C4-2B (cell line): ENCODE data around the gene HPCAL4.

Experiments used
- H3K27ac ChIP-seq: fragments of 450-650 bp; 2 replicates; pipeline ENCODE4 v1.5.1; 2017
- ZFX ChIP-seq: fragments of 450-650 bp; IDR thresholded peaks from 2 replicates; pipeline ENCODE4 v1.6.1; 2017
- TF ChIP-seq, protein P1 (sequence below): fragments of 450-650 bp; conservative IDR thresholded peaks from 2 replicates; pipeline ENCODE4 v1.5.1; 2017; ENCODE audit warnings: mild to moderate bottlenecking

The HPCAL4 gene

DNA sequence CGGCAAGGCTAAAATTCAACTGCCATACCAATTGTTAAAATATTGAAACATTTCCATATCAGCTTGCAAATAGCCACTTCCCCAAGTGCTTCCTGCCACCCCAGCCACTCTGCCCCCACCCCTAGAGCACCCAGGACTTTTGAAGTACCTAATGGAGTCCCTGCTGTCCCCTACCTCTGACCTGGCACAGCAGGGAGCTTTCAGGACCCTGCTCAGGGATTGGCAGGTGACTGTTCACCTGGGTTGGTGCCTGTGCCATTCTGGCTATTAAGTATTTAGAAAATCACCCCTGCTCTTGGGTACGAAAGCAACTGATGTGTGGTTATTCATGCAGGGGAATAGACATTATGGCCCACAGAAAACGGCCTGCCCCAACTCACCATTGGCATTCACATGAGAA lies 9.1 kb upstream of the HPCAL4 start:
- no peak overlapping the region; the same call in 1 of the 2 replicates for H3K27ac ChIP-seq
- TF ChIP-seq, protein P1, sequence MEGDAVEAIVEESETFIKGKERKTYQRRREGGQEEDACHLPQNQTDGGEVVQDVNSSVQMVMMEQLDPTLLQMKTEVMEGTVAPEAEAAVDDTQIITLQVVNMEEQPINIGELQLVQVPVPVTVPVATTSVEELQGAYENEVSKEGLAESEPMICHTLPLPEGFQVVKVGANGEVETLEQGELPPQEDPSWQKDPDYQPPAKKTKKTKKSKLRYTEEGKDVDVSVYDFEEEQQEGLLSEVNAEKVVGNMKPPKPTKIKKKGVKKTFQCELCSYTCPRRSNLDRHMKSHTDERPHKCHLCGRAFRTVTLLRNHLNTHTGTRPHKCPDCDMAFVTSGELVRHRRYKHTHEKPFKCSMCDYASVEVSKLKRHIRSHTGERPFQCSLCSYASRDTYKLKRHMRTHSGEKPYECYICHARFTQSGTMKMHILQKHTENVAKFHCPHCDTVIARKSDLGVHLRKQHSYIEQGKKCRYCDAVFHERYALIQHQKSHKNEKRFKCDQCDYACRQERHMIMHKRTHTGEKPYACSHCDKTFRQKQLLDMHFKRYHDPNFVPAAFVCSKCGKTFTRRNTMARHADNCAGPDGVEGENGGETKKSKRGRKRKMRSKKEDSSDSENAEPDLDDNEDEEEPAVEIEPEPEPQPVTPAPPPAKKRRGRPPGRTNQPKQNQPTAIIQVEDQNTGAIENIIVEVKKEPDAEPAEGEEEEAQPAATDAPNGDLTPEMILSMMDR: no peak
- TF ChIP-seq ZFX: no peak

DNA sequence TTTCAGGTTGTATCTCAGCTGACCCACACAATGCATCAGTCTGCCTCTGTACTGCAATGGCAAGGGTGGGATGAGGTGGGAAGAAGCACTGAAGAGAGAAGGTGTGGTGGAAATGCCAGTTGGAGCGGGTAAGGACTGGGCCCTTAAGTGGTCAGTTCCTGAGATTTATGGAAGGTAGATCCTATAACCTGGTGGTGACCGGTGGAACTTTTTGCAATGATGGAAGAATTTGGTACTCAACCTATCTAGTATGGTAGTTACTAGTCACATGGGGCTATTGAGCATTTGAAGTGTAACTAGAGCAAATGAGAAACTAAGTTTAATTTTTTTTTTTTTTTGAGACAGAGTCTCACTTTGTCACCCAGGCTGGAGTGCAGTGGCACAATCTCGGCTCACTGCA lies 8.2 kb upstream of the HPCAL4 start:
- H3K27ac ChIP-seq: no peak overlapping the region
- TF ChIP-seq, protein P1: no peak; the same call in 1 of the 2 replicates
- TF ChIP-seq ZFX: no peak

DNA sequence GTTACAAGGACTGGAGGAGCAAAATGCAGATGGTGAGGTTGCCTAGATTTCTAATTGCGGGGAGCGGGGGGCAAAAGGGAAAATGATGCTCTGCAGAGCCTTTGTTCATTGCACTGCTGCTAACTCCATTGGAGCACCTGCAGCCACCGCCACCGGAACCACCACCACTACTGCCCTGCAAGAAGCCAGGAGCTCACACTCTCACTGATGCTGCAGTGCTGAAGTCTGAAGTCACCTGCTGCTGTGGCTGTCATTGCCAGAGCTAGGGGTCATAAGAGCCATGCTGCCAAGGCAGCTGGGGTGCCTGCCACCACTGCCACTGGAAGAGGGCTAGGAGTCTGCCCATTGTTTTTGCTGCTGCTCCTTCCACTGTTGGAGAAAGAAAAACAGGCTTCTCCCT lies 7.3 kb upstream of the HPCAL4 start:
- TF ChIP-seq, protein P1: no peak
- TF ChIP-seq ZFX: no peak
- no peak overlapping the region for H3K27ac ChIP-seq

DNA sequence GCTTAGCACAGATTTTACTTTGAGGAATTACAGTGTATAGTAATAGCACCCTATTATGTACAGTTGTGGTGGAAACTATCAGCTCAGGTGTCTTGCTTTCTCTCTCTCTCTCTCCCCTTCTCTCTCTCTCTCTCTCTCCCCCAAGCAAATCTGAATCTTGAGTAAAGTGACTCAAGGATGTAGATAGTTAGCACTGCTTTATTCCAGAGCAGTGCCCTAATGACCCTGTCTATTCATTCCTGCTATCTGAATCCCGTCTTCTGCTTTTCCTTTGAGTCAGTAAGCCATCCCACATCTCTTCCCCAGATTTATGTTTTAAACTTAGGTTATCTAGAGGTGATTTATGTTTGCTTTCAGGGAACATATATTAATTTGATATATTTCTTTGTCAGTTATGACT lies 5.2 kb upstream of the HPCAL4 start:
- no peak overlapping the region for H3K27ac ChIP-seq

DNA sequence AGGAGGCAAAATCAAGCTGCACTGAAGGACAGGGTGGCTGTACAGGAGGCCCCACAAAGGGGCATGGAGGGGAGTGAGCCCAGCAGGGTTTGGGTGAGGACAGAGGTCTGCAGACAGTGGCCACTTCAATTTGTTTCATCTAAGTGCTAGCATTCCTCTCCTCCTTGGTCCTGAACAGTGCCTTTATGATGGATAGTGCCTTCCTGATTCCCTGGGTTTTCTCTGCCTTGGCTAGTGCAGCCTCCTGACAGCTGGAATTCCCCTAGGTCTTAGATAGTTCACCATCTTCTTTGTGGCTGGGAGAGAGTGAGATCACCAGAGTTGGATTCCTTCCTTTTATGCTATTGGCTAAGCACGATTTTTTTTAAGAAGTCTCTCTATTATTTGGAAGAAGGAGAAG lies 3.8 kb upstream of the HPCAL4 start:
- no peak overlapping the region for H3K27ac ChIP-seq
- TF ChIP-seq, protein P1: no peak
- no peak for TF ChIP-seq ZFX

More for the DNA sequence above, 5.2 kb upstream of the HPCAL4 start:
- TF ChIP-seq, protein P1: no peak
- no peak for TF ChIP-seq ZFX

DNA sequence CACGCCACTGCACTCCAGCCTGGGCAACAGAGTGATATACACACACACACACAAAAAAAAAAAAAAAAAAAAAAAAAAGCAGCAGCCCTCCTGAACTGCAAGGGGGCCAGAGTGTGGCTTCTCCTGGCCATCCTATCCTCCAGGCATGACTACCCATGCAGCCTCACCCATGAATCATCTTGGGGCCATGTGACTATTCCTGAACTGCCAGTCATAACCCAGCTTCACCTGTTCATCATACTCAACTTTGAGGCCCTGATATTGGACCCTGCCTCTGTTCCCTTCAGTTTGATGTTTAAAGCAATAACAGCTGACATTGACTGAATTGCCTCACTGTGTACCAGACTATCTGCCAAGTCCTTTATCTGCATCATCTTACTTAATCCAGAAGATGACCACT lies 2.8 kb upstream of the HPCAL4 start:
- no peak for TF ChIP-seq ZFX
- TF ChIP-seq, protein P1: no peak
- H3K27ac ChIP-seq: no peak overlapping the region

DNA sequence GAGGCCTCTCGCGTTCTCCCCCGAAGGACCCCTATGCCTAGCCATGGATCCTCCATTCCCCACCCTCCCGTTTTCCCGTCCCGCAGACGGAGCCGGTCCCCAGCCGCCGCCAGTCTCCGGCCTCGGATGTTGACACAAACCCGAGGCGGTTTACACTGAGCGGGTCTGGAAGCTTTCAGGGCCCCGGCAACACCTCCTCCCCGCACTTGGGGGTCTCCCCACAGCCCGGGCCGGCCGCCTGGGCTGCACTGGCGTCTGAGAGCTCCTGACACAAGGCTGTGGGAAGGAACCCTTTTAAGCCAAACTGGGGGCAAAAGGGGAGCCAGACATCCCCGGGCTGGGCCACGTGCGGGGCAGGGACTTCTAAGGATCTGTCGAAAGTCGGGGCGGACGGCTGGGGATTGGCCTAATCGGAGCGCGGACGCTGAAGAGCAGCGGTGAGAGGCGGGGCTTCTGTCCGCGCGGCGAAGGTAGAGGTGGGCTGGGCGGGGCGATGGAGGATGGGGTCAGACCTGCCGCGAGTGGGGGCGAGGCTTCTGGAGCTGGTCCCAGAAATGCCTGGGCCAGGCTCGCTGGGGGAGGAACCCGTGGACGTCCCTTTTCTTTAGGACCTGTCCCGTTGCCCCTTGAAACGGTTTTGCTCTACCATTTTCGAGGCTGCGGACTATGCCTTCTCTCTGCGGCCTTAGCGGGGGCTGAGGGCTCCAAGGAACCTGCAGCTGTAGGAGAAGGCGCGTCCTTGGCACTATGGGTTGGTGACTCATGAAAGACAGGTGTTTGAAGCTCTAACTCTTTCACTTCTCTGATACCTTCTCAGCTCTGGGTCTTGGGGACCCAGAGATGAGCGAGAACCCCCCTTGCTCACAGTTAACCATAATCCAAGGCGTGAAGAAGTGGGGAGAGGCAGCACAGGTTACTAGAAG lies 1.2 kb upstream of the HPCAL4 start:
- TF ChIP-seq, protein P1: no peak
- TF ChIP-seq ZFX: no peak
- no peak overlapping the region for H3K27ac ChIP-seq
